22Rv1 (cell line): ENCODE measurements around the gene ST8SIA3.

ENCODE experiments used
- ZFX ChIP-seq: fragments of 450-650 bp; IDR thresholded peaks from 2 replicates; pipeline ENCODE4 v1.6.1; 2017; ENCODE audit warnings: antibody characterized with exemption, borderline replicate concordance
- TF ChIP-seq, protein P1 (sequence below): fragments of 450-650 bp; IDR thresholded peaks from 2 replicates; pipeline ENCODE4 v1.5.1; 2017; ENCODE audit warnings: mild to moderate bottlenecking

DNA sequence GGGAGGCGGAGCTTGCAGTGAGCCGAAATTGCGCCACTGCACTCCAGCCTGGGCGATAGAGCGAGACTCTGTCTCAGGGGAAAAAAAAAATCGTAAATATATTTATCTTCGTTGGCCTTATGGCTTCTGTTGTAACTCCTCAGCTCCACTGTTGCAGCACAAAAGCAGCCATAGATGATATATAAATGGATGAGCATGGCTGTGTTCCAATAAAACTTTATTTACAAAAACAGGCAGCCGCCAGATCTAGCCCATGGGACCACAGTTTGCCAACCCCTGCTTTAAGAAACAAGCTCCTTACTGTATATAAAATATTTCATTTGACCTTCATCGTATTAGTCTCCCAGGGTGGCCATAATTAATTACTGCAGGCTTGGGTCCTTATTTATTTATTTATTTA lies 20.1 kb downstream of the ST8SIA3 start:
- TF ChIP-seq, protein P1, sequence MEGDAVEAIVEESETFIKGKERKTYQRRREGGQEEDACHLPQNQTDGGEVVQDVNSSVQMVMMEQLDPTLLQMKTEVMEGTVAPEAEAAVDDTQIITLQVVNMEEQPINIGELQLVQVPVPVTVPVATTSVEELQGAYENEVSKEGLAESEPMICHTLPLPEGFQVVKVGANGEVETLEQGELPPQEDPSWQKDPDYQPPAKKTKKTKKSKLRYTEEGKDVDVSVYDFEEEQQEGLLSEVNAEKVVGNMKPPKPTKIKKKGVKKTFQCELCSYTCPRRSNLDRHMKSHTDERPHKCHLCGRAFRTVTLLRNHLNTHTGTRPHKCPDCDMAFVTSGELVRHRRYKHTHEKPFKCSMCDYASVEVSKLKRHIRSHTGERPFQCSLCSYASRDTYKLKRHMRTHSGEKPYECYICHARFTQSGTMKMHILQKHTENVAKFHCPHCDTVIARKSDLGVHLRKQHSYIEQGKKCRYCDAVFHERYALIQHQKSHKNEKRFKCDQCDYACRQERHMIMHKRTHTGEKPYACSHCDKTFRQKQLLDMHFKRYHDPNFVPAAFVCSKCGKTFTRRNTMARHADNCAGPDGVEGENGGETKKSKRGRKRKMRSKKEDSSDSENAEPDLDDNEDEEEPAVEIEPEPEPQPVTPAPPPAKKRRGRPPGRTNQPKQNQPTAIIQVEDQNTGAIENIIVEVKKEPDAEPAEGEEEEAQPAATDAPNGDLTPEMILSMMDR: no peak
- TF ChIP-seq ZFX: no peak
